ENCODE data around the gene WAPL.

WAPL gene

DNA sequence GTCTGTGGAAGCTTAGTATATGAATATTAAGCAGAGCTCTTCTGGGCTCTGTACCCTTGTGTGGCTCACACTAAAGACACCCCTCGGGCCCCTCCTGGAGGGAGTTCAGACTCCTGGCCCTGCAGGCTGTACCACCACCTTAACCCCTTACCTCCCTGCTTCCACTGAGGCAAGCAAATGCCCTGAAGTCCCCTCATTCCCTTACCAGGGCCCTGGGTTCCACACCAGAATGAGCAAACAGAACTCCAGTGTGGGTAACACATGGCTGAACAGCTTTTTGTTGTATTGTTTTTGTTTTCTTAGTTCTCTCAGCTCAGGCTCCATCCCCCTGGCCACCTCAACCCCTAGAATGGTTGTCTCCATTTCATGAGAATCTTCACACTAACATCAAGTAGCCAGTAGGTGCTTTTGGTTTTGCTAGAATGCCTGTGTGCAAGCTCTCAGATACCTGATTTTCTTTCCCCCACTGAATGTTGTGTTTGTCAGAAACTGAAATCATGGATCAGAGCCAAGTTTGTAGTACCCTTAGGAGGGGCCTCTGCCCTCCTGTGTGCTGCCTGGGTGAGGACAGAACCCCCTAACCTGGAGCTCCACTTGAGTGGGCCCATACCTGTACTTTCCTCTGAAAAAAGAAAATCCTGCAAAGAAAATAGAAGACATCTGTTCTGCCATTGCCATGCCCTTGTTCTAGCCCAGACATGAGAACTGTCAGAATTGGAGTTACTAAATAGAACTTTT is 2.8 kb upstream of the WAPL start:
- DNase-seq = no peak

DNA sequence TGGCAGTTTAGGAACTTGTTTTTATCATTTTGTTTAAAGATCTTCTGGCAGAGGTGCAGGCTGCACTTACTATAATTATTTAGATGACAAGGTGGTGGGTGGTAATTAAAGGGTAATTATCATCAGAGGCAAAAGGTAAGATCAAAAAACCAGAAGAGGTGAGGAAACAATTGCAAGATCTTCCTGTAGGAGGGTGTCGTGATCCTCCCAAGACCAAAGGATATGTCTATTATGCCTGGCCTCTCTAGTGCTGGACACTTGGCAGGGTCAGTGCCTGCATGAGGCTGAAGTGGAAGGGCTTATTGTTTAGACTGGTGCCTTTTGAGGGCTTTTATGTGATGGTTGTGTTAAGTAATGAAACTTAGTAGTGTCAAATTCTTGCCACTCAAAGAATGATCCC is 1.8 kb upstream of the WAPL start:
- DNase-seq = no peak

DNA sequence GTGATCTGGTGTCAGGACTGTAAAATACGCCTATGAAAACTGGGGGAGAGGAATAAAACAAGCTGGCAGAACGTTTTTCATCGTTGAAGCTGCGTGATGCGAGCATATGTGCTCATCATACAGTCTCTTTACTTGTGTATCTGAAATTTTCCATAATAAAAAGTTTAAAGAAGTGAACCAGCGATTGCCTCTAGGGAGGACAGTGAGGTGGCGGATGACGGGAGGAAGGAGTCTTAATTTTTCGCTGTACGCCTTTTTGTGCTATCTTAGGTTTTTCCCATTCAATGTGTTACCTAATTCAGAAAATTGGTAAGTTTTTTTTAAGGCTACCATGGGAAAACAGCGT is 891 bp upstream of the WAPL start:
- no peak for DNase-seq

DNA sequence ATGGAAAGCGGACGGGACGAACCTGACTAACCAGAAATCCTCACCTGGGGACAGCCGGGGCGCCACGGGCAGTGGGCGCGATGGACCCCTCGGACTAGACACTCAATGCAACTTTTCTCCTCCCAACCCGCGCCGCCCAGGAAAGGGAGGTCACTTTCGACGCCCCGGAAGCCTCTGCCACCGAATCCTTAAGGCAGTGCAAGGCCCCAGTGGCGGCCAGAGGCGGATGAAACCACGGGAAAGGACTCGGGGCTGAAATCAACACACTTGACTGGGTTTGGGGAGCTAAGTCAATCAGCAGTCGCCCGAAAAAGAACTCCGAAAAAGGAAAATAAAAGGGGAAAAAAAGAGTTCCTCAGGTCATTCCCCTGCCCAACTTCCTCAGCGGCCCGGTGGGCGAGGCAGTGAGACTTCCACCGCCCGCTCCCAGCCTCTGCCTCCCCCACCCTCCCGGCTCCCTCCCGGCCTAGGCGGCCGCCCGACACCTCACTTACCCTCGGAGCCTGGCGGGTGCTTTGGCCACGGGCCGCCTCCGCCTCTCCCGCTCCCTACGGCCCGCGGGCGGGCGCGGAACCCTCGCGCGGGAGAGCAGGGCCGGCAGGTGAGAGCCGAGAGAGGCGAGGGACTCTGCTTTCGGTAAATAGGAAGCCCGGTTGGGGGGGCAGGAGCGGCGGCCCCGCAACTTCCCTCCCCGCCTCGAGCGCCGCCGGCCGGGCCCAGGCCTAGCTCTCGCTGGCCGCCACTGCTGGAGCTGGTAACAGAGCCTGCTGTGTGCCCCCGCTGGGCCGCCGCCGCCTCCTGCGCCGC is 518 bp downstream of the WAPL start:
- peak; percentile 33 for DNase-seq

DNA sequence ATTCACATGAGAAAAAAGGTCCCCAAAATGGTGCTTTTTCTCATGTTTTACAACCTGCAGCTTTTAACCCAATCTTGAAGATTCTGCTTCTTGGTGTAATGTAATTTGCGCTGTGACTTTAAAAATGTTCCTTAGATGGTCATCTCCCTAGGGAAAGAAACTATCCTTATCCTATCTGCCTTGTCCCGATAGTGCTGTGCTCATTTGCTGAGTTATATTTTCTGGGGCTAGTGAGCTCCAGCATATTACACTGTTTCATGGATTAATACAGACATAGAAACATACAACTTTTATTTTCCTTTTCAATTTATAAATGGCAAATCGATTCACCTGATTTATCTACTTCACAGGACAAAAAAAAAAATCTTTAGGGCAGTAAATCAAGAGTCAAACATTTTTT is 2.8 kb downstream of the WAPL start:
- DNase-seq = no peak

DNA sequence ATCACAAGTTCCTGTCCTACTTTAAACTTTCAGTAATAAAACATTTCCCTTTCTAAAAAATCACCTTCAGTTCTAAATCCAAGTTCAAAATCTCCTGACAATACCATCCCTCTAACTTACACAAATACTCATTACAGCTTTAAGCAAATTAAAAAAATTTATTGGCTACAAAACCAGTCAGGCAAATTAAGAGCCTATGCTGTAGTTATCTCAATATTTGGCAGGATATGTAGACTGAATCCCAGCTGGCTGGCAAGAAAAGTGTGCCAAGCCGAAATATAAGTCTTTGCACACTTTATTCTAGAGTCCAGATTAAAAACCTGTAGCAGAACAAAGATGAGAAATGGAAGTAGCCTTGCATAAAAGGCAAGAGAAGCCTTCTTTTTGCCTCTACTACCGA is 9.5 kb downstream of the WAPL start:
- DNase-seq = no peak

DNA sequence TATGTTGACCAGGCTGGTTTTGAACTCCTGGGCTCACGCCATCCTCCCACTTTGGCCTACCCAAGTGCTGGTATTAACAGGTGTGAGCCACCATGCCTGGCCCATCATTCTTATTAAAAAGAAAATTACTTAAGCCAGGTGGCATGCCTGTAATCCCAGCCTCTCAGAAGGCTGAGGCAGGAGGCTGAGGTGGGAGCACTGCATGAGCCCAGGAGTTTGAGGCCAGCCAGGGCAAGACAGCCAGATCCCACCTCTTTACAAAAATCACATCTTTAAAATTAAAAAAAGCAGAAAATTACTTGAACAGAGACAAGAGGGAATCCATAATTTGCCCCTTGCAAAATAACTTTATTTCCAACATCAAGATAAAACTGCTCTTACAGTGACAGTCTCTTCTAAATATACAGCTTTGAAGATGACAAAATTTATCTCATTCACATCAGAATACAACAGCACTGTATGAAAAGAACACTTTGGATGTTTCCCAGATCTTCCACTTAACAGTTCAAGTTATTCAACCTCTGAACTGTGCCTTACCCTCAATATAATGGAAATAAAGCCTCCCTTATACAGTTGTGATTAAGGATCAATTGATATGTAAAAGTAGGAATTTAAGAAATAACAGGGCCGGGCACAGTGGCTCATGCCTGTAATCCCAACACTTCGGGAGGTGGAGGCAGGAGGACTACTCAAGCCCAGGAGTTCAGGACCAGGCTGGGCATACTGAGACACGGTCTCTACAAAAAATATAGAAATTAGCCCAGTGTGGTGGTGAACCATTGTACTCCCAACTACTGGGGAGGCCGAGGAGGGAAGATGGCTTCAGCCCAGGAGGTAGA is 10.3 kb downstream of the WAPL start:
- no peak for DNase-seq

DNA sequence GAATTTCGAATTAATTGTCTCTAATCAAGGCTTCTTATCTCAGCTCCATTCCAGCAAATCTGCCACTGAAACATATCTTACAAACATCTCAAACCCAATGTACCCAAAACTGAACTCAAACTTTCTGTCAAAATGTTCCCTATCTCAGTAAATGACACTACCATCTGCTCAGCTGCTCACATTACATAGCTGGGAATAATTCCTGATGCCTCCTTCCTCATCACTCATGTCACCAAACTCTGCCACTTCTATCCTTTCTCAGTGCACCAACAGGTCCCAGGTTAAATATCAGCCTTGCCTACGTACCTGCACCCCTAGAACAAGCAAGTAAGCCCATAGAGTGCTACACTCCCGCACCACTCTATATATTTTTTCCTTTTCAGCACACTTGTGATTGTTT is 12.4 kb downstream of the WAPL start:
- DNase-seq = no peak

DNA sequence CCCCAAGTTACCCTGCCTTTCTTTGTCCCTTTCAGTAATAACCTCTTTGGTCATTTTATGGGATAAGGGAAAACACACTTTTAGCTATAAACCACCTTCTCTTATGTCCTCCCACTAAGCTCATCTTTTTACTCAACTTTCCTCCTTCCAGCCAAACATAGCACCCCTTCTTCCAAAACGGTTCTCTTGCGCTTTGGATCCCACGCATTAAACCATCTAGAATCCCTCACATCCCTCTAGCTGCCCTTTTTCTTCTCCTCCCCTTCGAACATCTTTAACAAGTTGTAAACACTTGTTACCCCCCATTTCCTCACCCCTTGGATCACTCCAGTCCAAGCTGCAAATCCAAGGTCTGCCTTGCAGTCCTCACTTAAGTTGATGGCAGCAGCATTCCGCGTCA is 13.4 kb downstream of the WAPL start:
- DNase-seq = no peak

DNA sequence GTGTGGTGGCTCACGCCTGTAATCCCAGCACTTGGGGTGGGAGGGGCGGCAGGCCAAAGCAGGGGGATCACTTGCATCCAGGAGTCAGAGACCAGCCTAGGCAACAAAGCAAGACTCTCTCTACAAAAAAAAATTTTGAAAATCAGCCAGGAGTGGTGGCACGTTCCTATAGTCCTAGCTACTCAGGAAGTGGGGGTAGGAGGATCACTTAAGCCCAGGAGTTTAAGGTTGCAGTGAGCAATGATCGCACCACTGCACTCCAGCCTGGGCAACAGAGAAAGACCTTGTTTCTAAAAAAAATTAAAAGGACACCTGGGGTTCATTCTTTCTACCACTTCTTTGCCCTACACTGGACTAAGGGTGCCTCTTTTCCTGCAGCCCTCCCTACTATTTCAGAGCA is 15.1 kb downstream of the WAPL start:
- no peak for DNase-seq

DNA sequence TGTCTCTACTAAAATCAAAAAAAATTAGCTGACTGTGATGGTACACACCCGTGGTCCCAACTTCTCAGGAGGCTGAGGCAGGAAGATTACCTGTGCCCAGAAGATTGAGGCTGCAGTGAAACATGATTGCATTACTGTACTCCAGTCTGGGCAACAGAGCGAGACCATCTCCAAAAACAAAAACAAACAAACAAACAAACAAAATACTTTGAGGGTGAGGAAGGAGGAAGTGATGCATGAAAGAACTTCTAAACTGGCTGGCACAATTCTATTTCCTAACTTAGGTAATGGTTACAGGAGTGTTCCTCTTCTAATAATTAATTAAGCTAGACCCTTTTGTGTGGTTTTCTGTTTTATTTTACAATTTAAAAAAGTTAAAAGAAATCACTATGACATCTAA is 15.5 kb downstream of the WAPL start:
- no peak for DNase-seq

DNA sequence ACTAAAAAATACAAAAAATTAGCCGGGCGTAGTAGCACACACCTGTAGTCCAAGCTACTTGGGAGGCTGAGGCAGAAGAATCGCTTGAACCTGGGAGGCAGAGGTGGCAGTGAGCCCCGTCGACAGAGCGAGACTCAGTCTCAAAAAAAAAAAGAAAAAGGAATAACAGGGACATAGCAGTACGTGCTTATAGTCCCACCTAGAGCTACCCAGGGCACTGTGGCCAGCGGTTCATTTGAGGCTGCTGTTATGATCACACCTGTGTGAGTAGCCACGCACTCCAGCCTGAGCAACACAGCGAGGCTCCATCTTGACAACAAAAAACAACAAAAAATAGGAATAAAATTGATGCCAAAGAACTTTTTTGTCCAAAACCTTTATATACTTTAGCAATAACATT is 17.1 kb downstream of the WAPL start:
- DNase-seq = no peak

DNA sequence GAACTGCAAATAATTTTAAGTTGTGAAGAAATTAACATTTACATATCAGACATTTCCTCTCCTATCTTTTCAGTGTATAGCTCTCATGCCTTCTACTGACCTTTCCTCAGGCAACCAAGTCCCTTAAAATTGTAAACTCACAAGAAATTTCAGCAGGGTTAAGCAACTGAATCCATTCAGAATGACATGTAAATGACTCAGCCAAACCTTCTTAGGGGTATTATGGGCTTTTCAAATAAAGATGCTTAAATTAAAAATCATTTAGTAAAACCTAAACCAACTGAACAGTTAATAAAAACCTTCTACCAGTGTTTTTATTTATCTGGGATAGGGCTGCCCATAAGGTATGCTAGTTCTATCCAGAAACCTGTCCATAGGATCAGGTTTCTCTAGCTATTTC is 20.7 kb downstream of the WAPL start:
- DNase-seq = no peak

DNA sequence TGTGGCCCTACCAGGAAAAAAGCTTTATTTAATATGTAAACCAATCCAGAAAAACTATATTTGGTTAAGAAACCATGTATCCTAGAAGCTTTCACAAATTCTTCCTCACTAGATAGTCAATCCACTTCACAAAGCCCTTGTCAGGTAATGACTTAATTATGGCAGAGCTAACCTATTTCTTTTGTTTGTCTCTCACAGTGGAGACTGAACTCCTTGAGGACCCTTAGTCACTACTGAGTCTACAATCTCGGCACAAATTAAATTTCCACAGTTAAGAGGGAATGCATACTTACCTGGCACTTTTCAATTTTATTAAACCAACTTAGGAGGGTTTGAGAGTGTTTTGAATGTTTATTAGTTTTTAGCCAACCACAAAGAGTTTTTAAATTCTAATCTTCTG is 23.0 kb downstream of the WAPL start:
- no peak for DNase-seq

DNA sequence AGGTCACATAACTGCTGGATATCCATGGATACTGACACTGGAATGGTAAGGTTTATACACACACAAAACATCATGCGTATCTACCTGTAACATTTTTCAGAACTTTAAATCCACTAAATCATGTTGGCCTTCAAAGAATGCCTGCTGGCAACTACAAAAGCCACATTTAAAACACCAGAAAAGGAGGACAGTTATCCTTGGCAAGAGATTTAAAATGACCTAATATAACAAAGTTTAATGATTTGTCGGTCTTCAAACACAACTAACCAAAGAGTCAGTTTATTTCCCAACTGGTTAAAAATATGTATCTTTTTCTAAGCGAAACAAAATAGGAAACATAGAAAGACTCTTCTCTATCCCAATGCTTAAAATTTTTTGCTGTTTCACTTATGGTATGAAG is 24.0 kb downstream of the WAPL start:
- no peak for DNase-seq

DNA sequence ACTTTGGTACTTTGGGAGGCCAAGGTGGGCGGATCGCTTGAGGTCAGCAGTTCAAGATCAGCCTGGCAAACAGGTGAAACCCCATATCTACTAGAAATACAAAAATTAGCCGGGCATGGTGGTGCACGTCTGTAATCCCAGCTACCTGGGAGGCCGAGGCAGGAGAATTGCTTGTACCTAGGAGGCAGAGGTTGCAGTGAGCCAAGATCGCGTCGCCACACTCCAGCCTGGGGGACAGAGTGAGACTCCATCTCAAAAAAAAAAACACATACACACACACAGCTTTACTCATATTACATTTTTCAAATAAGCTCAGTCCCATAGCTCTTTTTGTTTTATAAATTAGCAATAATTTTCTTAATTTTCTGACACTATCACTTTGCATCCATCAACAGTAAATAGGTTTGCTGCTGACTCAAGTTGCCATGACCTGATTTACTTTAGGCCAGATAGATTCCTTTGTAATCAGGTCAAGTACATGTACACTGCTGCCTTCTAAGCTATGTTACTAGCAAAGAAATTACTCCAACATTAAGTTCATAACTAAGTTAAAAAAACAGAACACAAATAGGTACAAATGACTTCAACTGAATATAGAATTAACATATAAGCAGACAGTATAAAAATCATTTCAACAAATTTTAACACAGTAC is 31.5 kb downstream of the WAPL start:
- DNase-seq = no peak

DNA sequence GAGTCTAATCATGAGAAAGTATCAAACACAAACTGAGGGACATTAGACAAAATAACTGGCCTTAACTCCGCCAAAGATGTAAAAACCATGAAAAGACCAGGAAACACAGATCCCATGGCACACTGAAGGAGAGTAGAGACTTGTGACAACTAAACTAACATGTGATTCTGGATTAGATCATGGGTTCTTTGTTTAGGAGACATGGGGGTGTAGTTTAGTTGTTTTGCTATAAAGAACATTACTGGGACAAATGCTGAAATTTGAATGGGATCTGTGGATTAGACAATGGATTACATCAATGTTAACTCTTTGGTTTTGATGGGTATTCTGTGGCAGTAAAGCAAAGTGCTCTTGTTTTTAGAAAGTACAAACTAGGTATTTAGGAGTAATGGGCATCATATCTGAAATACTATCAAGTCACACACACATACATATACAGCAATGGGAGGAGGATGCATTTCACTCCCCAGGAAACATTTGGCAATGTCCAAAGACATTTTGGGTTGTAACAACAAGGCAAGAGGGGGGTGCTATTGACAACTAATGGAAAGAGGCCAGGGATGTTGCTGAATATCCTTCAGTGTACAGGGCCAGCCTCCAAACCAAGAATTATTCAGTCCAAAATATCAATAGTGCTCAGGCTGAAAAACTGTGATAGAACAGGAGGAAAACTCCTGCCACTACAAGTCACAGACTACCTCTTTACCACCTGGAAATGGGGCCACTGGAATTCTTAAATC is 32.4 kb downstream of the WAPL start:
- no peak for DNase-seq

DNA sequence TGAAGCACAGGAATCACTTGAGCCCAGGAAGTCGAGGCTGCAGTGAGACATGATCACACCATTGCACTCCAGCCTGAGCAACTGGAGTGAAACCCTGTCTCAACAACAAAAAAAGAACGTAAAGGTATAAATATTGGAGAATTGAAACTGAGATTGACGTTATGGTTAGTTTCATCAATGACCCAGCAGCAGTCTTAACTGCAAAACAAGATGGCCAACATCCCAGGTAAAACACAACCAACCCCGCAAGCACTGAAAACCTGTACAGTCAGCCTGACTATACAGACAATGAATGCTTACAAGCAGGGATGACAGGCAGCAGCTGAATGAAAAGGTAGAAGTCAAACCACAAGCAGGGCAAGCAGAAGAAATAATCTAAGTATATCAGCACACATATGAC is 34.7 kb downstream of the WAPL start:
- no peak for DNase-seq

DNA sequence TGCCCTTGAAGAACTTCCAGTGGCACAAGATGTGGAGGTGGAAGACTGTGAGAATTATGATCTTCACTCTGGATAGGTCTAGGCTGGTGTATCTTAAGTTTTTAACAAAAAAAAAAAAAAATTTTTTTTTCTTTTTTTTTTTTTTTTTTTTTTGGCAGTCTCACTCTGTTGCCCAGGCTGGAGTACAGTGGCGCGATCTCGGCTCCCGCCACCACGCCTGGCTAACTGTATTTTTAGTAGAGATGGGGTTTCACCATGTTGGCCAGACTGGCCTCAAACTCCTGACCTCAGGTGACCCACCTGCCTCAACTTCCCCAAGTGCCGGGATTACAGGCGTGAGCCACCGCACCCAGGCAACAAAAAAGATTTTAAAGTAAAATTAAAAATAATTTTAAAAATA is 37.9 kb downstream of the WAPL start:
- DNase-seq = no peak

DNA sequence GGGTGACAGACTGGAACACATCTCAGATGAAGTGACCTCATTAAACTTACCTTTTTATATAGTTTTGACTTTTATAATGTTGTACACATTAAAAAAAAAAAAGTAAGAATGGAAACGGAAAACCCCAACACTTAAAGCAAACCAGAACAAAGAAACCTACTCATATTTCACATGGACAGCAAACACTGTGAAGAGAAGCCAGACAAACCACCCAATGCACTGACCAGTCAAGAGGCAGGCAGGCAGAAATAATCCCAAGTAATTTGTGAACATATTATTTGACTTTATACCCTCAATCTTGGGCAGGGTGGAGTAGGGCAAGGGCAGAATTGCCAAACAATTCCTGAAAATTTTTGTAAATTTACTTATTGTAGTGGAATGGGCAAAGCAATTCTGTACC is 39.8 kb downstream of the WAPL start:
- DNase-seq = no peak

DNA sequence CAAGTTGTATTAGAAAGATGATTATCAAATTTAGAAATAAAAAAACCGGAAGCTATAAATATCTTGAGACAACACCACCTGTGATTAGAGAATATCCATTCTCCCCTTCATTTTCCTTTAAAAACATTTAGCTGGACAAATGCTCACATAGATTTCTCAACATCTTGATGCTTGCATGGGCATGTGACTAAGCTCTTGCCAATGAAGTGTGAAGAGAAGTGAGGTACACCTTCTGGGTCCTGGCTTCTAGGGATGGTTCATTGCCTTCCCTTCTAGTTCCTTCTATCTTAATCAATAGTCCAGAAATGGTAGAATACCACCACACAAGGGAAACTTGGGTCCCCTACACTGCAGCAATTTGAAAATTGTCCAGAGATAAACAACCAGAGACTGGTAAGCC is 41.0 kb downstream of the WAPL start:
- no peak for DNase-seq

DNA sequence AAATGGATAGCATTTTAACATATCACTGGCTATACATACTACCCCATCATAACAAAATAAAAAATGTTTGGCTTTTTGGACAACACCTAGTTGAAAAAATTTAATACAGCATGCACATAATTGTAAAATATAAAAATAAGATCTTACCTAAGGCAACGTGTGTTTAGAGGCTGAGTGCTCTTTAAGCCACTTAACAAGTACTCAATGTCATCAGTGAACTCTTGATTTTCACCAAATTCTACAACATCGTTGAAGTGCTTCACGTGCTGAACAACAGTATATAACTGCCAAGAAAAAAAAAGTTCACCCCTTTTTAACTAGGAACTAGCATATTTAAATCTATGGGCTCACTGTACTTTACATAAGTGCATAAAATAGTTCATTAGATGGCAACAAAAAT is 49.5 kb downstream of the WAPL start:
- no peak for DNase-seq

Data from effector CD8-positive, alpha-beta T cell (primary cell).